ENCODE measurements around the gene KDM4F.

The KDM4F gene

DNA sequence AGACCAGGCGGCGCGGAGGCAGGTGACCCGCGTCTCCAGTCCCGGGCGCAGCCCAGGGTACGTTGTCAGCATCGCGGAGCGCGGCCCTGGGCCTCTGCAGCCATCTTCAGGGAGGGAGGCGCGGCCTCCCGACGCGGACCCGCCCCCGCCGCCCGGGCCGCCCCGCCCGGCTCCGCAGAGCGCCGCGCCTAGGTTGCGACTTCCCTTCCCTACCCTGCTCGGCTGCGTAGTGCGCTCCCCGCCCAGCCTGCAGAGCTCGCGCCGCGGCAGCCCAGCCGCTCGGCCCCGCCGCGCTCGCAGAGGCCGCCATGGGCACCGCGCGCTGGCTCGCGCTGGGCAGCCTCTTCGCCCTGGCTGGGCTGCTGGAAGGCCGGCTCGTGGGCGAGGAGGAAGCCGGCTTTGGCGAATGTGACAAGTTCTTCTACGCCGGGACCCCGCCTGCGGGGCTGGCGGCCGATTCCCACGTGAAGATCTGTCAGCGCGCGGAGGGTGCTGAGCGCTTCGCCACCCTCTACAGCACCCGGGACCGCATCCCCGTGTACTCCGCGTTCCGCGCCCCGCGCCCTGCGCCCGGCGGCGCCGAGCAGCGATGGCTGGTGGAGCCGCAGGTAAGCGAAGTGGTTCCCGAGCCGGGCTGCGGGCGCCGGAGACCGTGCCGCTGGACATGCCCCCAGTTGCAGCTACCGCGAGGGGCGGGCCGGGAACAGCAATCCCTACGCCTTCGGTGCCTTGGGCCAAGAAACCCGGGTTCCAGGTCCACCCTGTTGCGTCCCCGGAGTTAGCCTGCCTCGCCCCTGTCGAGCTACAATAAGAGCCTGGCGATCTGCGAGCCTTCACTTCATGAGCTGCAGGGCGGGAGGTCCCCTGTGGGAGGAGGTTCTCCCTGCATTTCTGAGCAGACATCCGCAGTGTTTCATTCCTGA lies 40.7 kb downstream of the KDM4F start, which contains the start of gene ENDOD1:
TSS of gene ENDOD1 (plus strand) at position 227 of the 923 bp plus-strand sequence. CDS start at position 309, 82 bp downstream.
- DNase-seq (ENCODE audit: low read depth in 4 of 4, low spot score in 1 of 4), result peak; percentile 50 to 77 (median 68)

DNA sequence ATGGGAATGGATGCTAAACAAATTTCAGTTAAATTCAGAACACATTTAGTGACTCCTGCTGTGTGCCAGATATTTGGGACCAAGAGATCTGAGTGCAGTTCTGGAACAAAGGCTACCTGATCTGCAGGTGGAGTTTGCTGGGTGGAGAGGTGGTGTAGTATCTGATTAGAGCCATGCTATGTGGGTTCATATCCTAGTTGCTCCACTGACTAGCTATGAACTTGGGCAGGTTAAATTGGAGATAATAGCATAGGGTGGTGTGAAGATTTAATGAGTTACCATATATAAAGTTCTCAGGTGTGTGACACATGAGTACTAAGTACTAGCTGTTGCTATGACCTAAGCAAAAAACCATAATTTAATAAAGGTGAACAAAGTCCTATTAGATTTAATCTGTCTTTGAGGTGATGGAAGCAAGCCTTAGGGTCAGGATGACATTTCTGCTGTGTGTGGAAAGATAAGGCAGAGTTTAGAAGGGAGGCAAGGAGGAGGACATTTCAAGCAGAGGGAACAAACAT lies 42.5 kb downstream of the KDM4F start:
- DNase-seq (ENCODE audit: low read depth in 4 of 4, low spot score in 1 of 4), result no peak

DNA sequence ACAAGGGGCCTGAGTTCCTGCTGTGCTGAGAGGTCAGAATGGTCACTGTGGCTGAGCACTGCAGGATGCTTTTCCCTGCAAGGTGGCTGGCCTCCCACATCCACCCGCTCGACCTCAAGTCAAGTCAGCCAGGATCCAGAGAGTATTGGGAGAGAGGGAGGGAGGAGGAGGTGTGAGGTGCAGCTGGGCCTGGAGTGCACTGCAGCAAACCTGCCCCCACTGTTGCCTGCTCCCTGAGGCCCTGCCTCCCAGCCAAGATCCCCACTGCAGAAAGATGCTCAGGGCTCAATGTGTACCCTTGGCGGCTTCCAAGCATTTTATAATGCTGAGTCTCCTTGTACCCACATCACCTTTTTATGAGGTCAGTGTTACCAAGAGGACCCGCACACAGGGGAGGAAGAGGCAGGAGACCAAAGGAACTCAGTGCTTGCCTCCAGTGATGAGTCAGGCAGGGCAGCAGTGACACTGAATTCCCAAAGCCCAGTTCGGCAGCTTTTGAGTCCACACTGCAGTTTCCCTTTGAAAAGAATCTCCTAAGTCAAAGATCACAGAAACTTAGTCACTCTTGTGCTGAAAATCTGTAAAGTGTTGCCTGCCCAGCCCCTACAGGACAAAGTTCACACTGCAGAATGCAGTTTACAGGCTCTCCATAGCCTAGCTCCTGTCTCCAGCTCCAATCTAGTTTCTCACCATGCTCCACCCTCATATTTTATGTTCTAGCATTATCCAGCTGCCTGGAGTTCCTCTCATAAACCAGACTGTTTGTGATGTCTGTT lies 43.5 kb downstream of the KDM4F start:
- peak in 1 of 4 experiments; percentile 21 for DNase-seq (ENCODE audit: low read depth in 4 of 4, low spot score in 1 of 4)

- no peak for DNase-seq (ENCODE audit: low read depth in 4 of 4, low spot score in 1 of 4)
Observed at GRCh38 chr11:95093548-95093947, 44.3 kb downstream of the KDM4F start.

DNA sequence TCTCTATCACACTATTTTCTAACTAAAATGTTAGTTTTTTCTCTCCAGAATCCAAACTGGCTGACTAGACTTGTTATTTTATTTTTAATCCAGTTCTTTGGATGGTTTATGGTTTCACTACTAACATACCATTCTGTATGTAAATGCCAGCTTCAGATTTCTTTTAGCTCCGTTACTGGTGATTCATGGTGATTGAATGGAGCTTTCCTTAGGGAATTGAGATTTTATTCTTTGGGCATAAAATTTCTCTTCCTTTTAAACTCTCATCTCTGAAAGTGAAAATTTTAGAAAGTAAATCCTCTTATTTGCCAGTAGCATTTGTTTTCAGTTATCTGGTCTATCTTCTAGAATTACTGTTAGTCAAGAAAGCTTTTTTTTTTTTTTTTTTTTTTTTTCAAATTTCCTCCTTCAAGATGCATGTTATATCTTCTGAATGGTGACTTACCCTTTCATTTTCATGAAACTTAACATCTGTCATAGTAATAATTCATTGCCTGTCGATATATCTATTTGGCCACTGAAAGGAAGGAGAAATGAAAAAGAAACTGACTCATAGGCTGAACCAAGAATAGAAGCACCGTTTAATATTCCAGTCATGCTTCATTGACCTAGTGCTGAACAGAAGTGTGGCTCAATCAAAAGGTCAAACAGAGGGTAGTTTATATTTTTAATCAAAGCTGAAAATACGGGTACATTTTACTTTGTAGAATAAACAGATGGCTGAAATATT lies 46.8 kb downstream of the KDM4F start:
- DNase-seq (ENCODE audit: low read depth in 4 of 4, low spot score in 1 of 4), result no peak

- DNase-seq (ENCODE audit: low read depth in 4 of 4, low spot score in 1 of 4), result no peak
Observed at GRCh38 chr11:95097209-95097608, 48.0 kb downstream of the KDM4F start.

GRCh38 chr11:95098826-95099225 lies 49.6 kb downstream of the KDM4F start:
- no peak for DNase-seq (ENCODE audit: low read depth in 4 of 4, low spot score in 1 of 4)

- DNase-seq (ENCODE audit: low read depth in 4 of 4, low spot score in 1 of 4), result no peak
Observed at GRCh38 chr11:95100191-95100648, 51.0 kb downstream of the KDM4F start.
